ENCODE measurements around the gene CKB.
A peak's percentile ranks its signal among the peaks of the same experiment; 100 is the strongest.
"Not testable (repeated sequence)": the region's sequence is repeated elsewhere in the genome, so short reads cannot be mapped to it uniquely, and the experiment has no call there.

The CKB gene

DNA sequence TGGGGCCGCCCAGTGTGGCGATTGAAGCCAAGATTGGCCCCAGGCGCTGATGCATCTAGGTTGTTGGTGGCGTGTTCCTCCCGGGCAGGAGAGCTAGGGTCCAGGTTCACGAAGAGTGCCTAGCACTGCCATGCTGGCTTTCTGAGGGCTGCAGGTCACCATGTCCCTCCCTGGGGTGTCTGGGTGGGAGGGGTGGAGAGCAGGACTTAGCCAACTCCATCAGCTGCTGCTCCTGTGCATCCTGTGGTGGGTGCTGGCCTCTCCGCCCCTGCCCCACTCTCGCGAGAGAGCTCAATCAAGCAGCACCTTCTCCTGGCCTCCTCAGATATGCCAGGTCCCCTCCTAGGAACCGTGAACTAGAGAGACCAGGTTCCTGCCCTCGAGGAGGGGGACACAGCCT is 8.2 kb upstream of the CKB start:
- H3K4me3 ChIP-seq (ENCODE audit: low read length): no peak overlapping the region
- no peak overlapping the region for H2AFZ ChIP-seq (ENCODE audit: low read depth, low read length)
- H3K36me3 ChIP-seq (ENCODE audit: insufficient read depth, low read length): peaks cover 10% of the 10 kb centered on the region
- no peaks in the 10 kb centered on the region for H3K27me3 ChIP-seq (ENCODE audit: insufficient read depth, low read length)
- peaks cover 38% of the 10 kb centered on the region for H3K4me1 ChIP-seq (ENCODE audit: insufficient read depth, low read length)
- H3K9me3 ChIP-seq (ENCODE audit: low read length): no peaks in the 10 kb centered on the region

DNA sequence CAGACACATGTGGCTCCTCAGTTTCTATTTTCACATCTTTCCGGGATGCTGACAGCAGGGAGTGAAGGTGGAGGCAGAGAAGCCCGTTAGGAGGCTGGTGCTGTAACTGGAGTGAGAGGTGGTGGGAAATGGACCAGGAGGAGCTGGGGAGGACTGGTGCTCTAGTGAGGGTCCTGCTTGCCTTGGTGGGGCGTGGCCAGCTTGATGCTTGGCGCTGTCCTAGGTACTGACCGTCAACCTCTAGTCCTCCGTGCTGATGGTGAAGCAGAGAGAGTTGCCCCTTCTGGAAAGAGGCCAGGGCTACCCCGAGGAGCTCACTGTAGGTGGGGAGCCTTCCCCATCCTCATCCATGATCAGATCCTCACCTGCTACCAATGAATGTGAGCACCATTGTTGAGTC is 7.8 kb upstream of the CKB start:
- no peaks in the 10 kb centered on the region for H3K9me3 ChIP-seq (ENCODE audit: low read length)
- H2AFZ ChIP-seq (ENCODE audit: low read depth, low read length): no peak overlapping the region
- no peaks in the 10 kb centered on the region for H3K27me3 ChIP-seq (ENCODE audit: insufficient read depth, low read length)
- peak overlapping the region; percentile 94 for H3K4me3 ChIP-seq (ENCODE audit: low read length)
- H3K4me1 ChIP-seq (ENCODE audit: insufficient read depth, low read length): peaks cover 36% of the 10 kb centered on the region
- peaks cover 10% of the 10 kb centered on the region for H3K36me3 ChIP-seq (ENCODE audit: insufficient read depth, low read length)

DNA sequence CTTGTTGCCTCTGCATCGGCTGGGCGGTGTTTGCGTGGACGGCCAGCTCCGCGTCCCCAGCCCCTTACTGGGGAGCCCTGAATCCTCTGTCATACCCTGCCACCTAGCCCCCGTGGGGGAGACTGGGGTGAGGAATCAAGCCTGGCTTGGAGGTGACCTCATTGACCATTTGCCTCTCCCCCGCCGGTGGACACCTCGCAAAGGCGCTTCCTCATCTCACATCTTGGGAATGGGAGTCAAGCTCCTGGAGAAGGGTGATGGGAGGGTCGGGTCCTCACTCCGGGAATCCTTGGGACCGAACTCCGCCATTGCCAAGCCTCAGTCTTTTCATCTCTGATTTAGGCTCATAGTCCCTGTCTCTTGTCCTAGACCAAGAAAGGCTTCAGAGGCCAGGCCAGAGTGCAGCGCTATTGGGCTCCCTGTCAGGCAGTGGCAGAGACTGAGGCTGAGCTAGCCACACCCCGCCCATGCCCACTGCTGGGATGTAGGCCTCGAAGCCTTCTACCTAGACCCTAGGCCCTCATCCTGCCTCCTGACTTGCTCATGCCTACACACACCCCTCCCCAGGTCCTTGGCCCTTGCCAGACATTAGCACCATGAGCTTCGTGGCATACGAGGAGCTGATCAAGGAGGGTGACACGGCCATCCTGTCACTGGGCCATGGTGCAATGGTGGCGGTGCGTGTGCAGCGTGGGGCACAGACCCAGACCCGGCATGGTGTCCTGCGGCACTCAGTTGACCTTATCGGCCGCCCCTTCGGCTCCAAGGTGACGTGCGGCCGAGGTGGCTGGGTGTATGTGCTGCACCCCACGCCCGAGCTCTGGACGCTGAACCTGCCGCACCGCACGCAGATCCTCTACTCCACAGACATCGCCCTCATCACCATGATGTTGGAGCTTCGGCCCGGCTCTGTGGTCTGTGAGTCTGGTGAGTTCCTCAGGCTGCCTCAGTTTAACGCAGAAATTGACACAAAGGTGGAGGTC is 7.0 kb upstream of the CKB start:
- Histone ChIP-seq H3K4me3 (ENCODE audit: low read length) (peak overlapping the region; percentile 94), H2AFZ (ENCODE audit: low read depth, low read length) (peak overlapping the region; percentile 34), H3K4me1 (ENCODE audit: insufficient read depth, low read length) (peaks cover 31% of the 10 kb centered on the region), H3K27me3 (ENCODE audit: insufficient read depth, low read length) (no peaks in the 10 kb centered on the region), H3K36me3 (ENCODE audit: insufficient read depth, low read length) (peaks cover 10% of the 10 kb centered on the region), H3K9me3 (ENCODE audit: low read length) (no peaks in the 10 kb centered on the region)

DNA sequence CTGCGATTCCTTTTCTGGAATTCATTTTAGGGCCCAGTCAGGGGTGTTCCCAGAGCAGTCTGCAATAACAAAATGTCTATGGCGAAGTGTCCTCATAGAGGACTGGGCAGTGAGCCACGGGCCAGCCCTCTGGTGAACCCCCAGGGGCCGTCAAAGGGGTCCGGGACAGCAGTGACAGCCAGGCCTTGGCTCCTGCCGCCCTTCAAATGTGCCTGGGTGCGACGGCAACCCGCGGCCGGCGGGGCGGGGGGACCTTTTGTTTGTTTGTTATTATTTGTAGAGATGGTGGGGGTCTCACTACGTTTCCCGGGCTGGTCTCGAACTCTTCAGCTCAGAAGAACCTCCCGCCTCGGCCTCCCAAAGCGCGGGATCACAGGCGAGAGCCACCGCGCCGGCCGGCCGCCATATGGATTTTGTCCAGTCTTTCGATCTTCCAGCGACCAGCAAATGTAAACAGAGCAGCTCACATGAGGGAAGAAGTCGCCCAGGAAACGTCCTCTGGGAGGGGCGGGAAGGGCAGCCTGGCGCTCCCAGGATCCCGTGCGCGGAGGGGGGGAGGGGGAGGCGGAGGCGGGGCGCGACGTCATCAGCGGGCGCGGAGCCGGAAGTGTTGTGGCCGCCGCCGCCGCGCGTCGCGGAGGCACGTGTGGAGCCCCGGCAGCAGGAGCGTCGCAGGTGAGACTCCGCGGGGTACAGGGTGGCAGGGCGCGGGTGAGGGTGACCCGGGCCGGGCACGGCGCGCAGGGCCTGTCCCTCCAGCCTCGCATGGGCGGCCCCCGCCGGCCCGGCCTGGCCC is 6.2 kb upstream of the CKB start, which contains the start of gene TRMT61A:
Gene TRMT61A (plus strand): TSS at position 610 of the 796 bp plus-strand sequence. CDS start 783 bp downstream, outside the sequence.
- peaks cover 35% of the 10 kb centered on the region for H3K4me1 ChIP-seq (ENCODE audit: insufficient read depth, low read length)
- H2AFZ ChIP-seq (ENCODE audit: low read depth, low read length): peak within 1 kb of the TSS; percentile 34
- no peaks in the 10 kb centered on the region for H3K9me3 ChIP-seq (ENCODE audit: low read length)
- peaks cover 10% of the 10 kb centered on the region for H3K36me3 ChIP-seq (ENCODE audit: insufficient read depth, low read length)
- peak within 1 kb of the TSS; percentile 94 for H3K4me3 ChIP-seq (ENCODE audit: low read length)
- no peaks in the 10 kb centered on the region for H3K27me3 ChIP-seq (ENCODE audit: insufficient read depth, low read length)

DNA sequence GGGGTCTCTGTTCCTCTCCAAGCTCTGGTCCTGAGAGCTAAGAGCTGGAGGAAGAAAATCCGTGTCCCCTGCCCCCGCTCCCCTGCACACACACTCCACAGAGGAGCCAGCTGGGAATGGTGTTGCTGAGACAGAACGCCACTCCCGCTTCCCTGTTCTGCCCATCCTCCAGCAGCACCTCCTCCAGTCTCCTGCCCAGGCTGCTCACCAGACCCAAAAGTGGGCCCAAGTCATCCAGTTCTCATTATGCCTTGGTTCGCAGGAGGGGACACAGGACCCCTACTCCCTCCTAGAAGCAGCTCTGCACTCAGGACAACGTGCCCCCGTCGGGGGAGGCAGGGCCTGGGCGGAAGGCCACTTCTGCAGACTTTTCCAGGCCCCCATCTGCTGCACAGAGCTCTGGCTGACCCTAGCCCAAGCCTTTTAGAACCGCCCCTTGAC is 5.5 kb upstream of the CKB start:
- H3K9me3 ChIP-seq (ENCODE audit: low read length): no peaks in the 10 kb centered on the region
- no peak overlapping the region for H2AFZ ChIP-seq (ENCODE audit: low read depth, low read length)
- H3K4me3 ChIP-seq (ENCODE audit: low read length): peak overlapping the region; percentile 94
- H3K36me3 ChIP-seq (ENCODE audit: insufficient read depth, low read length): peaks cover 10% of the 10 kb centered on the region
- peaks cover 40% of the 10 kb centered on the region for H3K4me1 ChIP-seq (ENCODE audit: insufficient read depth, low read length)
- no peaks in the 10 kb centered on the region for H3K27me3 ChIP-seq (ENCODE audit: insufficient read depth, low read length)

DNA sequence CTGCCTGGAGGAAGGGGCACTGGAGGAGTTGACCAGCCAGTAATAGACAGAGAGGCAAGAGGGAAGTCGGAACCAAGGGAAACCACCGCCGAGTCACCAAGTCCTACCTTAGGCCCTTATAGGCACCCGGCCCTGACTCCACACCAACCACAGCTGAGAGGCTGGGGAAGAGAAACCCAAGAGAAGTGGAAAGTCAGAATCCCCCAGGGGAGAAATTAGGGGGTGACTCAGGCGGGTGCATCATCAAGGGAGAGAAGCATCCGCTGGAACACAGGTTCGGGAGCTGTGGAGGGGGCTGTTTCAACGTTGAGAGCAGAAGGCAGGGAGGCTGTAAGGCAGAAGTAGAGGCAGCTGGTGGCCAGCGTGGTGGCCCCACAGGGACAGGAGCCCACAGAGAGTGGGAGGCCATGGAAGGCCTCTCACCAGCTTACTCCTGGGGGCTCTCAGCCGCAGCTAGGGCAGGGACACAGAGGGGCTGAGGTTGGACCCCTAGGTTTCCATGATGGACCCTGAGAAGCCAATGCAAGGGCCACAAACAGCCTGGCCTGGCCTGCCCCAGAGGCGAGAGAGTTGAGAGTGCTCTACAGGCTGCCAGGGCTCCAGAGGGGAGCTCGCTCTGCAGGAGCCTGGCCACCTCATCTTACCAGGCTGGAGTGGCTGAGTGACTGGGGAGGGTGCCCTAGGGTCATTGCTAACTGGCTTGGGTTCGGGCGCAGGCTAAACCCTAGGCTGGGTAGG is 4.9 kb upstream of the CKB start:
- Histone ChIP-seq H3K4me3 (ENCODE audit: low read length) (peak overlapping the region; percentile 94), H3K4me1 (ENCODE audit: insufficient read depth, low read length) (peaks cover 44% of the 10 kb centered on the region), H3K36me3 (ENCODE audit: insufficient read depth, low read length) (peaks cover 5% of the 10 kb centered on the region), H3K27me3 (ENCODE audit: insufficient read depth, low read length) (no peaks in the 10 kb centered on the region), H2AFZ (ENCODE audit: low read depth, low read length) (no peak overlapping the region), H3K9me3 (ENCODE audit: low read length) (no peaks in the 10 kb centered on the region)

DNA sequence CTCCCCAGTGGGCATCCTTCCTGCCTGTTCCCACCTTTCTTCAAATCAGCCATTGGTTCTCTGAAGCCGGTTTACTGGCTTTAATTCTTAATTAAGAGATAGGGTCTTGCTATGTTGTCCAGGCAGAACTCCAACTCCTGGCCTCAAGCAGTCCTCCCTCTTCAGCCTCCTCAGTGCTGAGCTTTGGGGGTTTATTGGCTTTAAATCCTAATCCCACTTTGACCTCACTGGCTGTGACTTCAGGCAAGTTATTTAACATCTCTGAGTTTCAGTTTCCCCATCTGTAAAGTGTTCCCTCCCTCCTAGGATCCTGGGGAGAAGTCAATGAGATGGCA is 4.3 kb upstream of the CKB start:
- Histone ChIP-seq H3K27me3 (ENCODE audit: insufficient read depth, low read length) (no peaks in the 10 kb centered on the region), H3K4me3 (ENCODE audit: low read length) (no peak overlapping the region), H3K36me3 (ENCODE audit: insufficient read depth, low read length) (peaks cover 3% of the 10 kb centered on the region), H2AFZ (ENCODE audit: low read depth, low read length) (no peak overlapping the region), H3K9me3 (ENCODE audit: low read length) (no peaks in the 10 kb centered on the region), H3K4me1 (ENCODE audit: insufficient read depth, low read length) (peaks cover 44% of the 10 kb centered on the region)

DNA sequence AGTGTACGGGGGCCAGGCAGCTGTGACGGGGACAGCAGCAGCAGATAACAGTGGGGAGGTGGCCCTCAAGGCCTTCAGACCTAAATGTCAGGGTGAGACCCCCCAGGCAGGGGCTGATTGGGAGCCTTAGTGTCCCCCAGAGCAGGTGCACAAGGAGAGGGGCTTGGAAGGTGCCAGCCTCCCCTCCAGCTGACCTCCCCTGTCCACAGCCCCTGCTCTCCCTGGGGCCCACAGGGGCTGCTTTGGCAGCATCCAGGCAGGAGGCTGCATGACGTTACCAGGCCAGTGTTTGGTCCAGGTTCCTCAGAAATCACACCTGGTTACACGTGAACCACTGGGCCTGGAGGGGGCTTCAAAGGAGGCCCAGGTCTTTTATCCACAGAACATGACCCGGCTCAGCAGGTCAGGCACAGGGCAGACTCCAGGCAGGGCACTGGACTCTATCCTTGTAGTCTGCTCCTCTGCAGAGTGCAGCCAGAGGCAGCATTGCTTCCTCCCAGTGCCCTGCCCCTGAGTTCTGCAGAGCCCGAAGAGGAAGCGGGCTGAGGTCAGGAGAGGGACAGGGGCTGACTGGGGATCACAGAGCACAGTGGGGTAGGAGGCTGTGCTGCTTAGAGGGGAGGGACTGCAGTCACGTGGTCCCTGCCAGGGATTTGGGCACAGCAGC is 3.8 kb upstream of the CKB start:
- Histone ChIP-seq H3K36me3 (ENCODE audit: insufficient read depth, low read length) (peaks cover 3% of the 10 kb centered on the region), H3K4me3 (ENCODE audit: low read length) (no peak overlapping the region), H2AFZ (ENCODE audit: low read depth, low read length) (no peak overlapping the region), H3K9me3 (ENCODE audit: low read length) (no peaks in the 10 kb centered on the region), H3K27me3 (ENCODE audit: insufficient read depth, low read length) (no peaks in the 10 kb centered on the region), H3K4me1 (ENCODE audit: insufficient read depth, low read length) (peaks cover 44% of the 10 kb centered on the region)

DNA sequence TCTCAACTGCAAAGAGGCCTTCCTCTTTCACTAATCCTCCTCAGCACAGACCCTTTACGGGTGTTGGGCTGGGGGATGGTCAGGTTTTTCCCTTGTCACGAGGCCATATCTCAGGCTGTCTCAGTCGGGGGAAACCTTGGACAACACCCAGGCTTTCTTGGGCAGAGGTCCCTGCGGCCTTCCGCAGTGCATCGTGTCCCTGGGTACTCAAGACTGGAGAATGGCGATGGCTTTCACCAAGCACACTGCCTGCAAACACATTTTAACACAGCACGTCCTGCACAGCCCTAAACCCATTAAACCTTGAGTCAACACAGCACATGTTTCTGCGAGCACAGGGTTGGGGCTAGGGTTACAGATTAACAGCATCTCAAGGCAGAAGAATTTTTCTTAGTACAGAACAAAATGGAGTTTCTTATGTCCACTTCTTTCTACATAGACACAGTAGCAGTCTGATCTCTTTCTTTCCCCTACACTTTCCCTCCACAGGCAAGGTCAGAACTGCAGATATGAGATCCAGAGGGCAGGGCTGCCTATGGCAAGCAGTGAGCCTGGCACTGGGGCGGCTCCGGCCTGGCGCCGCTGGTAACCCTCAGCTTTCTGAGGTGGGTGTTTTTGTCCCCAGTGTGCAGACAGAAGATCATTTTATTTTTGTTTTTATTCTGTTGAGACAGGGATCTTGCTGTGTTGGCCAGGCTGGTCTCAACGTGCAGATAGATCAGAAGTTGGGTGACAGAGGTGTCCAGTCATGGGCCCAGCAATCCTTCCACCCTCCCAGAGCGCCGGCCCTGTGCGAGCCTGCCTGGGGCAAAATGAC is 3.0 kb upstream of the CKB start:
- H2AFZ ChIP-seq (ENCODE audit: low read depth, low read length); H3K27me3 ChIP-seq (ENCODE audit: insufficient read depth, low read length); H3K36me3 ChIP-seq (ENCODE audit: insufficient read depth, low read length); H3K4me3 ChIP-seq (ENCODE audit: low read length); H3K9me3 ChIP-seq (ENCODE audit: low read length): not testable (repeated sequence)
- H3K4me1 ChIP-seq (ENCODE audit: insufficient read depth, low read length): peaks cover 45% of the 10 kb centered on the region

DNA sequence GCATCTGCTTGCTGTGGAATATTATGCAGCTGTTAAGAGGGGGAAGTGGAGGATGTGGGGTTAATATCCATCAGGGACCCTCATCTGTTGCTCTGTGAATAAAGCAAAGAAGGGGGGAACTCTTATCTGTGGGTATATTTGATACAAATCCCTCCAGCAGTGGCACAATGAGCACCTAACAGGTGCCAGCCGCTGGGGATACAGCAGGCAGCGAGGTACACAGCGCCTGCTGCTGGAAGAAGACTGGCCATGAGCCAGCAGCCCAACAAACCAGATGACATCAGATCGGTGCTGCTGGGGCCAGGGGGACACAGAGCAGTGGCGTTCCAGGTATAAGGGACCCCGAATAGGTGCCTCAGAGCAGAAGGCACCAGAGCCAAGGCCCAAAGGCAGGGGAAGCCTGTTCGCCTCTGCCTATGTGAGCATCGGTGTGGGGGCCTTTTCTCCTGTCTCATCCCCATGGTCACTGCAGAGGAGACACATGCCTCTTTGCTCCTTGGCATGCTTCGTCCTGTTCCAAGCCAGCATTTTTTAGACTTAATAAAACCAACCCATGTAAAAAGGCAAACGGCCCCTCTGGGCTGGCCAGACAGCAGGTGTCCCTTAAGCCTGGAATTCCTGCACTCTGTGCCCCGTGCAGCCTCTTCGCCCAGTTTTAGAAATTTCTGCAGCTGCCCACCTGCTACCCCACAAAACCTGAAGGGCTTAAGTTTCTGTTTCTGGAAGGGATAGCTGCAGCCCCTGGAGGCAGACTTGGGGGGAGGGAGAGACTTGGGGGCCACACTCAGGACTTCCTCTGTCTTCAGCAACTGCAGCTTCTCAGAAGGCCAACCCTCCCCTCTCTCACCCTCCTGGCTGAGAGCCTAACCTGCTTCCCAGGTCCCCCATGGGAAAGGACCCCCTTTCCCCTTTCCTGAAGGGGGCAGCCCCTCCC is 1.6 kb upstream of the CKB start:
- peaks cover 17% of the 10 kb centered on the region for H3K36me3 ChIP-seq (ENCODE audit: insufficient read depth, low read length)
- H3K27me3 ChIP-seq (ENCODE audit: insufficient read depth, low read length): no peaks in the 10 kb centered on the region
- H3K4me1 ChIP-seq (ENCODE audit: insufficient read depth, low read length): peaks cover 46% of the 10 kb centered on the region
- H3K9me3 ChIP-seq (ENCODE audit: low read length): no peaks in the 10 kb centered on the region
- H2AFZ ChIP-seq (ENCODE audit: low read depth, low read length): no peak overlapping the region
- no peak overlapping the region for H3K4me3 ChIP-seq (ENCODE audit: low read length)

DNA sequence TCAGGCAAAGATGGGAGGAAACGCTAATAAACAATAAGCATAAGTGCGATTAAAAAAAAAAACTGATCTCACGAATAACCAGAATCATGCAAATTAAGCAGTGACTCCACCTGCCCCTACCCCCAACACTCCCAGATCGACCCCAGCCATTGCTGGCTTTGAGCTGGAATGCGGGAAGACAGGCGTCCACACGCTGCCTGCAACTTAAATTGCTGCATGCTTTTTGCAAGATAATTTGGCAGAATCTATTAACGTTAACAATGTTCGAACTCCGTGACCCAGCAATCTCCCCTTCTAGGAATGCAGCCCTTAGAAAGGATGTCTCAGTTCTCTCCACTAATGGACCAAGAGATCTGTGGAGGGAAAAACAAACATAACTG is 935 bp upstream of the CKB start:
- Histone ChIP-seq H2AFZ (ENCODE audit: low read depth, low read length) (no peak overlapping the region), H3K36me3 (ENCODE audit: insufficient read depth, low read length) (peaks cover 23% of the 10 kb centered on the region), H3K4me1 (ENCODE audit: insufficient read depth, low read length) (peaks cover 52% of the 10 kb centered on the region), H3K4me3 (ENCODE audit: low read length) (peak overlapping the region; percentile 84), H3K9me3 (ENCODE audit: low read length) (no peaks in the 10 kb centered on the region), H3K27me3 (ENCODE audit: insufficient read depth, low read length) (no peaks in the 10 kb centered on the region)
